GM12873 (cell line): ENCODE measurements around the gene ZNF668.

ENCODE experiments used
- TF ChIP-seq, protein P1 (sequence below): IDR thresholded peaks from 2 replicates; pipeline ENCODE4 v1.5.1; 2012; ENCODE audit warnings: low read depth, mild to moderate bottlenecking, moderate library complexity, low read length, control low read depth; ENCODE audit not compliant: insufficient read depth; ENCODE audit errors: missing control alignments

ZNF668 gene

GRCh38 chr16:31112711-31113110, 38.7 kb upstream of the ZNF668 start:
- TF ChIP-seq, protein P1, sequence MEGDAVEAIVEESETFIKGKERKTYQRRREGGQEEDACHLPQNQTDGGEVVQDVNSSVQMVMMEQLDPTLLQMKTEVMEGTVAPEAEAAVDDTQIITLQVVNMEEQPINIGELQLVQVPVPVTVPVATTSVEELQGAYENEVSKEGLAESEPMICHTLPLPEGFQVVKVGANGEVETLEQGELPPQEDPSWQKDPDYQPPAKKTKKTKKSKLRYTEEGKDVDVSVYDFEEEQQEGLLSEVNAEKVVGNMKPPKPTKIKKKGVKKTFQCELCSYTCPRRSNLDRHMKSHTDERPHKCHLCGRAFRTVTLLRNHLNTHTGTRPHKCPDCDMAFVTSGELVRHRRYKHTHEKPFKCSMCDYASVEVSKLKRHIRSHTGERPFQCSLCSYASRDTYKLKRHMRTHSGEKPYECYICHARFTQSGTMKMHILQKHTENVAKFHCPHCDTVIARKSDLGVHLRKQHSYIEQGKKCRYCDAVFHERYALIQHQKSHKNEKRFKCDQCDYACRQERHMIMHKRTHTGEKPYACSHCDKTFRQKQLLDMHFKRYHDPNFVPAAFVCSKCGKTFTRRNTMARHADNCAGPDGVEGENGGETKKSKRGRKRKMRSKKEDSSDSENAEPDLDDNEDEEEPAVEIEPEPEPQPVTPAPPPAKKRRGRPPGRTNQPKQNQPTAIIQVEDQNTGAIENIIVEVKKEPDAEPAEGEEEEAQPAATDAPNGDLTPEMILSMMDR = no peak

DNA sequence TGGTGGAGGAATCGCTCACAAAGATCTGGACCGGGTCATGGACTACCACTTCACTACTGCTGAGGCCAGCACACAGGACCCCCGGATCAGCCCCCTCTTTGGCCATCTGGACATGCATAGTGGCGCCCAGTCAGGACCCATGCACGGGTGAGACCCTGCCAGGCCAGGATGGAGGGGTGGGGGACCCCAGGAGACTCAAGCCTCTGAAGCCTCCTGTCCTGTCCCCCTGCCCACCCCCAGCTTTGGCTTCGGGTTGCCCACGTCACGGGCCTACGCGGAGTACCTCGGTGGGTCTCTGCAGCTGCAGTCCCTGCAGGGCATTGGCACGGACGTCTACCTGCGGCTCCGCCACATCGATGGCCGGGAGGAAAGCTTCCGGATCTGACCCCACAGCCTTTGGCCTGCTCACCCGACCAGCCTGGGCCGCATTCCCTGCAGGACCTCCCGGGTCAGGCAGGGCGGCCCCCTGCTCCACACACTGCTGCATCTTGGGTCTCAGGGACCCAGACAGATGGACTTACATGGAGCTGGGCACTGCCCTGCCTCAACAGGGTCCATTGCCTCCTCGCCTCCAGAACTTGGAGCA, 37.9 kb upstream of the ZNF668 start:
- TF ChIP-seq, protein P1 = no peak

DNA sequence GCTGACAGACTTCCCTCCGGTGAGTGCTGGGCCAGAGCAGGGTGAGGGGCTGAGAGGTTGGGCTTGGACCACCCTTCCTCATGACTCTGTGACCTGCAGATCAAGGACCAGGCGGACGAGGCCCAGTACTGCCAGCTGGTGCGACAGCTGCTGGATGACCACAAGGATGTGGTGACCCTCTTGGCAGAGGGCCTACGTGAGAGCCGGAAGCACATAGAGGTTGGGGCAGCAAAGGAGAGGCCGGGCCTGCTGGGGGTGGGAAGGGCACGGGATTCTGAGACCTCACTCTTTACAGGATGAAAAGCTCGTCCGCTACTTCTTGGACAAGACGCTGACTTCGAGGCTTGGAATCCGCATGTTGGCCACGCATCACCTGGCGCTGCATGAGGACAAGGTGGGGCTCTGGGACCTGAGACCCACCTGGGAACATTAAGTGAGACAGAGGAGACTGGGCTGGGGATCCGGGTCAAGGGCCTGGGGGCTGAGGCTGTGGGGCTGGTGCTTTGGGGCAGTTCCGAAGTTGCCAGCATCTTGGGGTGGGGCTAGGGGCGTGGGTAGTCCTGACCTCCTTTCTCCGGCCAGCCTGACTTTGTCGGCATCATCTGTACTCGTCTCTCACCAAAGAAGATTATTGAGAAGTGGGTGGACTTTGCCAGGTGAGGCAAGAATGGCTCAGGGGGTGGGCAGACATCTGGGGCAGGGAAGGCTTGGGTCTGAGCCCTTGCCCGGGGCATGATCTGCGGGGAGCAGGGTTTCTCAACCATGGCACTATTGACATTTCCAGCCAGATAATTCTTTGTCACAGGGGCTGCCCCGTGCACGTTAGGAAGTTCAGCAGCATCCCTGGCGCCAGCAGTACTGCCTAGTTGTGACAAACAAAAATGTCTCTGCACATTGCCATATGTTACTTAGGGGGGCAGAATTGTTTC, 36.3 kb upstream of the ZNF668 start:
- TF ChIP-seq, protein P1 = no peak

DNA sequence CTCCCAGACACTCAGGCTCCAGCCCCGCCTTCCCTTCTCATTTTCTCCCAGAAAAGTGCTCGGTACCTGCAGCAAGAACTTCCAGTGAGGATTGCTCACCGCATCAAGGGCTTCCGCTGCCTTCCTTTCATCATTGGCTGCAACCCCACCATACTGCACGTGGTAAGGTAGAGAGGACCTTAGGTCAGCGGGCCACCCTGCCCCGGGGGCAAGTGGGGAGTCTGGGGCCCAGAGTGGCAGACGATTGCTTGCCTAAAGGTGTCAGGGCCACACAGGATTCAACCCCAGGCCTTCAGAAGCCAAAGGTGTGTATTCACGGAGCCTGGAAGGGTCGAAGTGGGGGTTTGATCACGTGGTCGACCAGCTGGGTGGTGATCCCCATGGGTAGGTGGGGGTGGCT, 35.6 kb upstream of the ZNF668 start:
- TF ChIP-seq, protein P1 = no peak

- TF ChIP-seq, protein P1 = no peak
Measured at GRCh38 chr16:31108794-31109558, 34.9 kb upstream of the ZNF668 start.

- TF ChIP-seq, protein P1 = no peak
Measured at GRCh38 chr16:31108035-31108793, 34.2 kb upstream of the ZNF668 start, which contains the start of gene BCKDK. TSS of gene BCKDK (plus strand) at chr16:31108386. CDS start at chr16:31109224, 838 bp downstream.
